ENCODE results near the gene MORN5.

Gene MORN5

GRCh38 chr9:122246666-122247065, 87.0 kb downstream of the MORN5 start:
- peak overlapping the region; percentile 52 for H3K27ac ChIP-seq
- TF ChIP-seq, protein P1, sequence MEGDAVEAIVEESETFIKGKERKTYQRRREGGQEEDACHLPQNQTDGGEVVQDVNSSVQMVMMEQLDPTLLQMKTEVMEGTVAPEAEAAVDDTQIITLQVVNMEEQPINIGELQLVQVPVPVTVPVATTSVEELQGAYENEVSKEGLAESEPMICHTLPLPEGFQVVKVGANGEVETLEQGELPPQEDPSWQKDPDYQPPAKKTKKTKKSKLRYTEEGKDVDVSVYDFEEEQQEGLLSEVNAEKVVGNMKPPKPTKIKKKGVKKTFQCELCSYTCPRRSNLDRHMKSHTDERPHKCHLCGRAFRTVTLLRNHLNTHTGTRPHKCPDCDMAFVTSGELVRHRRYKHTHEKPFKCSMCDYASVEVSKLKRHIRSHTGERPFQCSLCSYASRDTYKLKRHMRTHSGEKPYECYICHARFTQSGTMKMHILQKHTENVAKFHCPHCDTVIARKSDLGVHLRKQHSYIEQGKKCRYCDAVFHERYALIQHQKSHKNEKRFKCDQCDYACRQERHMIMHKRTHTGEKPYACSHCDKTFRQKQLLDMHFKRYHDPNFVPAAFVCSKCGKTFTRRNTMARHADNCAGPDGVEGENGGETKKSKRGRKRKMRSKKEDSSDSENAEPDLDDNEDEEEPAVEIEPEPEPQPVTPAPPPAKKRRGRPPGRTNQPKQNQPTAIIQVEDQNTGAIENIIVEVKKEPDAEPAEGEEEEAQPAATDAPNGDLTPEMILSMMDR (conservative IDR thresholded peaks at IDR 0.05), result no peak

DNA sequence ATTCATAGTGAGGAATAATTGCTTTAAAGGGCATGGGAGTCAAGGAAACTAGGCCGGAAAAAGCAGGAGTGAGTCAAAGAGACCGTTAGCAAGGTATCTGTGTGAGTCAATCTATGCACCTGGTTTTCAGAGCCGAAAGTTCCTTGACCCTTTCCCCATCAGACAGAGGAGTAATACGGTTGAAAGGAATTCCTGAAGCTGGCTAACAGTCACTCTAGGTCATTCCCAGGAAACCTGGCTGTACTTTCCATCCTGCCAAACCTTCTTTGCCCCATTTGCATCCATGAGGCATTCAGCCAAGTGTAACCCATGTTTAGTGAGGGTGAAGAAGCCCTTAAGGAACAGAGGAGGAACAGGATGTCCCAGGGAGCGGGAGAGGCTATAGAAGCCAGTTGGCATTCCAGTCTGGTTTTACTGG, 88.7 kb downstream of the MORN5 start:
- TF ChIP-seq, protein P1 (conservative IDR thresholded peaks at IDR 0.05), result no peak
- peak overlapping the region; percentile 52 for H3K27ac ChIP-seq

All from VCaP (cell line).